ENCODE results near the gene NUP62.

The NUP62 gene

DNA sequence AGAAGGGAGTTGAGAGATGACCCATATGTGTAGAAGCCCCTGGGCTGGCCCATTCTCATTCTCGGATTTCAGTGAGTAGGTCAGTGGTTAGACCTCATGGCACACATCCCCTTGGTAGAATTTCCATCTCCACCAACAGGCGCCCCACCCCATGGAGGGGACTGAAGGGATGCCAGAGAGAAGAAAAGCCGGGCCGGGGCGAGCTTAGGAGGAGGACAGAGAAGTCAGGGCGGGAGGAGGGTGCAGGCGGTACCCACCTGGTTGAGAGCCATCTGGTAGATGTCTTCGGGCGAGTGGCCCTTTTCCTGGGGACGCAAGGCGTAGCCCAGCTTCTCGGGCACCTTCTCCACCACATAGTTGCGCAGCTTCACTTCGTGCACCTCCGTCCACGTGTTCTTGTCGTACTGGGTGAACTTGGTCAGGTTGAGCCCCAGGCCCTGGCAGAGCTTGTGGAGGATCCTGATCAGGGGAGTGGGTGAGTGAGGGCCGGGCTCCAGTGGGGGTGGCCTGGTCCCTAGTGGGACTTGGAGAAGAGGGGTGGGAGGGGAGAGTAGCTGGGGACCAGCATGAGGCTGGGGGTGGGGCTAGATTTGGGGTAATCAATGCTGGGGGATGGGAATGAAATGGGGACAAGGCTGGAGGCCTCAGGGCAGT, 35.2 kb downstream of the NUP62 start:
- Histone ChIP-seq H3K4me2 (ENCODE audit: low read length) (no peak overlapping the region), H3K36me3 (ENCODE audit: insufficient read depth, low read length) (no peaks in the 10 kb centered on the region), H3K4me3 (ENCODE audit: low read length) (no peak overlapping the region), H3K9ac (ENCODE audit: low read depth, low read length) (no peak overlapping the region), H3K4me1 (ENCODE audit: control insufficient read depth, insufficient read depth, low read length) (peaks cover 21% of the 10 kb centered on the region), H3K9me3 (replicated peaks; ENCODE audit: low read length) (no peaks in the 10 kb centered on the region), H3K27me3 (ENCODE audit: control insufficient read depth, insufficient read depth, low read length) (peaks cover 14% of the 10 kb centered on the region)

GRCh38 chr19:49892716-49893115, 36.6 kb downstream of the NUP62 start:
- Histone ChIP-seq H3K9ac (ENCODE audit: low read depth, low read length) (no peak overlapping the region), H3K4me3 (ENCODE audit: low read length) (no peak overlapping the region), H3K4me2 (ENCODE audit: low read length) (no peak overlapping the region), H3K4me1 (ENCODE audit: control insufficient read depth, insufficient read depth, low read length) (peaks cover 18% of the 10 kb centered on the region), H3K27me3 (ENCODE audit: control insufficient read depth, insufficient read depth, low read length) (peaks cover 14% of the 10 kb centered on the region), H3K36me3 (ENCODE audit: insufficient read depth, low read length) (no peaks in the 10 kb centered on the region), H3K9me3 (replicated peaks; ENCODE audit: low read length) (no peaks in the 10 kb centered on the region)

- no peak overlapping the region for H3K9ac ChIP-seq (ENCODE audit: low read depth, low read length)
Measured at GRCh38 chr19:49891393-49891792, 37.9 kb downstream of the NUP62 start.

DNA sequence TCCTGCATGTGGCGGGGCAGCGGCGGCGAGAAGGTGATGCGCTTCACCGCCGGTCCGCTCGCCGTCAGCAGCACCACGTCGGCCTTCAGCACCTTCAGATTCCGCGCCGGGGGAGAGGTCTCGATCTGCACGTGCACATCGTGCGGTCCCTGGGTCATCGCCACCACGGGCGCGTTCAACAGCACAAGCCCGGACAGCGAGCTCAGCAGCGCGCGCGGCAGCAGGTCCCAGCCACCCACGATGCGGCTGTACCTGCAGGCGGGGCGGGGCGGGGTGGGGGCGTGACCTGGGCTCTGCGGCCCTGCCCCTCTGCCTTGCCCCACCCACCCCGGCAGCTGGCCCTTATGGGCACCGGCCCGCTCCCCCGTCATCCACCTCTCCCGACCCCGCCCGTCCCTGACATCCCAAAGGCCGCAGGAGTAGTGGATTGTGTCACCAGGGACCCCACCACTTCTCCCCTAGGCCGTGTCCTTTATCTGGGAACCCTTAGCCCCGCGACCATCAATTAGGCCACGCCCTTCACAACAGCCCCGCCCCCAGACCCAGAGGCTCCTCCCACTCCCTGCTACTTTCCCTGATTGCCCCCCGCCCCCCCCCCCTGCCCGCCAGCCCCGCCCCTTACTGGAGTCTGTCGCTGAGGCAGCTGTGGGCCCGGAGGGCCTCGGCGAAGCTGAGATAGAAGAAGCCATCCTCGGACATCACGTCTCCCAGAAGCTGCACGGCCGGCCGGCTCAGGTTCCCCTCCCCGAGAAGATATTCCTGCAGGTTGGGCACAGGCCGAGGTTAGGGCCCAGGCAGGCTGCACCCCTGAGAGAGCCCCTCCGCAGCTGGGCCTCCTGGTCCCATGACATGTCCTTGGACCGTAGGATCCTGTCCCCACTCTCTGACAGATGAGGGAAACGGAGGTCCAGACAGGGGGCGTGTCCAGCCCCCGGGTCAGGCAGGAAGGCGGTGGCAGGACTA, 38.7 kb downstream of the NUP62 start:
- Histone ChIP-seq H3K4me3 (ENCODE audit: low read length) (peak overlapping the region; percentile 58), H3K9ac (ENCODE audit: low read depth, low read length) (no peak overlapping the region), H3K9me3 (replicated peaks; ENCODE audit: low read length) (no peaks in the 10 kb centered on the region)

More at GRCh38 chr19:49891393-49891792, 37.9 kb downstream of the NUP62 start:
- Histone ChIP-seq H3K9me3 (replicated peaks; ENCODE audit: low read length) (no peaks in the 10 kb centered on the region), H3K4me2 (ENCODE audit: low read length) (no peak overlapping the region), H3K36me3 (ENCODE audit: insufficient read depth, low read length) (no peaks in the 10 kb centered on the region), H3K4me1 (ENCODE audit: control insufficient read depth, insufficient read depth, low read length) (peaks cover 6% of the 10 kb centered on the region), H3K4me3 (ENCODE audit: low read length) (no peak overlapping the region), H3K27me3 (ENCODE audit: control insufficient read depth, insufficient read depth, low read length) (peaks cover 14% of the 10 kb centered on the region)

DNA sequence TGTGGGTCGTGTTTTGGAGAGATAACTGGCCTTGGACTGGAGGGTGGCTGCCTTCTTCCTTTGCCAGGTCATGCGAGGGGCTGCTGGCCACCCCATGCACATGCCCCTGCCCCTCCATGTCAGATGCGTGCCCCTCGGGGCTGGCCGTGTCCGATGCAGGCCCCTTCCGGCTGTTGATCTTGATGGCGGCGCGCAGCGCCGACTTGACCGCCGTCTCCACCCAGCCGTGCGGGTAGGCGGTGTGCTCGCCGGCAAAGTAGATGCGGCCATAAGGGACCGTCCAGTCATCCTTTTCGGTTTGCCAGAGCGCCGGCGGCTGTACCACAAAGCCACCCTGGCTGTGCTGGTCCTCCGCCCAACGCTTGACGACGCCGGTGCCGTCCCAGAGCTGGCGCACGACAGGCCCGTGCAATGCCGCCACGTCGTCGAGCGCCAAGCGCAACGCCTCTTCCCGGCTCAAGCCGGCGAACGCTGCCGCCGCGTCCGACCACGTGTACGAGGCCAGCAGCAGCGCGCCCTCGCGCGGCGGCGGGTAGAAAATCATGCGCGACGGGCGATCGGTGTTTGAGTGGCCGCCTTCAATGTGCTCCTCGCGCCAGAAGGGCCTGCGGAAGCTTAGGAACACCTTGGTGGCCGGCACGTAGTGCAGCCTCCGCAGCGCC, 39.5 kb downstream of the NUP62 start:
- Histone ChIP-seq H3K4me1 (ENCODE audit: control insufficient read depth, insufficient read depth, low read length) (peaks cover 6% of the 10 kb centered on the region), H3K36me3 (ENCODE audit: insufficient read depth, low read length) (peaks cover 1% of the 10 kb centered on the region), H3K27me3 (ENCODE audit: control insufficient read depth, insufficient read depth, low read length) (peaks cover 14% of the 10 kb centered on the region), H3K4me3 (ENCODE audit: low read length) (peak overlapping the region; percentile 58), H3K9ac (ENCODE audit: low read depth, low read length) (no peak overlapping the region), H3K9me3 (replicated peaks; ENCODE audit: low read length) (no peaks in the 10 kb centered on the region), H3K4me2 (ENCODE audit: low read length) (peak overlapping the region; percentile 69)

More for the DNA sequence above, 38.7 kb downstream of the NUP62 start:
- Histone ChIP-seq H3K27me3 (ENCODE audit: control insufficient read depth, insufficient read depth, low read length) (peaks cover 14% of the 10 kb centered on the region), H3K4me2 (ENCODE audit: low read length) (peak overlapping the region; percentile 69), H3K4me1 (ENCODE audit: control insufficient read depth, insufficient read depth, low read length) (peaks cover 6% of the 10 kb centered on the region), H3K36me3 (ENCODE audit: insufficient read depth, low read length) (no peaks in the 10 kb centered on the region)

- no peak overlapping the region for H3K4me2 ChIP-seq (ENCODE audit: low read length)
- no peak overlapping the region for H3K9ac ChIP-seq (ENCODE audit: low read depth, low read length)
- peaks cover 8% of the 10 kb centered on the region for H3K36me3 ChIP-seq (ENCODE audit: insufficient read depth, low read length)
- no peaks in the 10 kb centered on the region for H3K9me3 ChIP-seq (replicated peaks; ENCODE audit: low read length)
- H3K4me3 ChIP-seq (ENCODE audit: low read length): no peak overlapping the region
- peaks cover 6% of the 10 kb centered on the region for H3K4me1 ChIP-seq (ENCODE audit: control insufficient read depth, insufficient read depth, low read length)
- peaks cover 14% of the 10 kb centered on the region for H3K27me3 ChIP-seq (ENCODE audit: control insufficient read depth, insufficient read depth, low read length)
Measured at GRCh38 chr19:49889038-49889686, 40.1 kb downstream of the NUP62 start.

DNA sequence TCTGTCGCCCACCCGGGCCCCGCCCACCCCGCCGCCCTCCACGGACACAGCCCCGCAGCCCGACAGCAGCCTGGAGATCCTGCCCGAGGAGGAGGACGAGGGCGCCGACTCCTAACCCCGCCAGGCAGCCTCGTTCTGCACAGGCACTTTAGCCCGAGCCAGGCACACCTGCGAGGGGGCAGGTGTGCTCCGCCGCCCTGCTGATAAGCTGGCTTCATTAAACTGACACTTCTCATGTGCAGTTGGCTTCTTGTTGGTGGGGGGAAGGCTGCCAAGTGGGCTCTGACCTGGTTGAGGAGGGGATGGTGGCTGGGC, 40.8 kb downstream of the NUP62 start:
- H3K9ac ChIP-seq (ENCODE audit: low read depth, low read length): no peak overlapping the region
- no peak overlapping the region for H3K4me2 ChIP-seq (ENCODE audit: low read length)
- H3K4me3 ChIP-seq (ENCODE audit: low read length): no peak overlapping the region
- H3K36me3 ChIP-seq (ENCODE audit: insufficient read depth, low read length): peaks cover 14% of the 10 kb centered on the region
- H3K4me1 ChIP-seq (ENCODE audit: control insufficient read depth, insufficient read depth, low read length): peaks cover 6% of the 10 kb centered on the region
- H3K9me3 ChIP-seq (replicated peaks; ENCODE audit: low read length): no peaks in the 10 kb centered on the region
- H3K27me3 ChIP-seq (ENCODE audit: control insufficient read depth, insufficient read depth, low read length): peaks cover 14% of the 10 kb centered on the region

DNA sequence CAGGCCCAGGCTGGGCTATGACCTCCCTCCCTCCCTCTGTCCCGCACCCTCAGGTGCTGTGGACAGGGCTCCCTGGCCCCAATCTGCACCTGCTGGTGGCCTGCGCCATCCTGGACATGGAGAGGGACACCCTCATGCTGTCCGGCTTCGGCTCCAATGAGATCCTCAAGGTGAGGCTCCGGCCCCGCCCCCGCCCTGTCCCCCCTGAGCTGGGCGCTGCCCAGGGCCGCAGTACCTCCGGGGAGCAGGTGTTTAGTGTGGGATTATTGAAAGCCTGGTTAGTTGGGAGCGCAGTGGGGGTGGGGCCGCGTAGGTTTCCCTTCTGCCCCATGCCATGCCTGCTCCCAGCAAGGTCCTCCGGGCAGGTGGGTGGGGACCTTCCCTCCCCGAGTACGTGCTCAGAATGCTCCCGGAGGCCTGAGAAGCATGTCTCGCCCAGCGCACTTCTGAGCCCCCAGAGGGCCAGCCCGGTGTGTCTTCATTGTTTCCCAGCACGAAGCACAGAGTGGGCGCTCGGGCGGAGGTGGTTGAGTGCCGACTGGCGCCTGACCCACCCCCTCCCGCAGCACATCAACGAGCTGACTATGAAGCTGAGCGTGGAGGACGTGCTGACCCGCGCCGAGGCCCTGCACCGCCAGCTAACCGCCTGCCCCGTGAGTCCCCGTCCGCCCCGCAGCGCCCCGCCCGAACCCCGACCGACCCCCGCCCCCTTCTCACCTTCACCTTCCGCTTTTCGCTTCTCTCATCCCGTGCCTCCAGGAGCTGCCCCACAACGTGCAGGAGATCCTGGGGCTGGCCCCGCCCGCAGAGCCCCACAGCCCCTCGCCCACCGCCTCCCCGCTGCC, 41.4 kb downstream of the NUP62 start:
- Histone ChIP-seq H3K27me3 (ENCODE audit: control insufficient read depth, insufficient read depth, low read length) (peaks cover 13% of the 10 kb centered on the region), H3K4me3 (ENCODE audit: low read length) (no peak overlapping the region), H3K9ac (ENCODE audit: low read depth, low read length) (no peak overlapping the region), H3K4me1 (ENCODE audit: control insufficient read depth, insufficient read depth, low read length) (peaks cover 6% of the 10 kb centered on the region), H3K9me3 (replicated peaks; ENCODE audit: low read length) (peaks cover 4% of the 10 kb centered on the region), H3K36me3 (ENCODE audit: insufficient read depth, low read length) (peaks cover 20% of the 10 kb centered on the region), H3K4me2 (ENCODE audit: low read length) (no peak overlapping the region)

- H3K9ac ChIP-seq (ENCODE audit: low read depth, low read length): no peak overlapping the region
- peaks cover 6% of the 10 kb centered on the region for H3K4me1 ChIP-seq (ENCODE audit: control insufficient read depth, insufficient read depth, low read length)
- peaks cover 28% of the 10 kb centered on the region for H3K36me3 ChIP-seq (ENCODE audit: insufficient read depth, low read length)
- H3K9me3 ChIP-seq (replicated peaks; ENCODE audit: low read length): peaks cover 7% of the 10 kb centered on the region
- H3K4me3 ChIP-seq (ENCODE audit: low read length): no peak overlapping the region
- no peak overlapping the region for H3K4me2 ChIP-seq (ENCODE audit: low read length)
- peaks cover 10% of the 10 kb centered on the region for H3K27me3 ChIP-seq (ENCODE audit: control insufficient read depth, insufficient read depth, low read length)
Measured at GRCh38 chr19:49887037-49887664, 42.2 kb downstream of the NUP62 start.

- Histone ChIP-seq H3K9me3 (replicated peaks; ENCODE audit: low read length) (peaks cover 7% of the 10 kb centered on the region), H3K36me3 (ENCODE audit: insufficient read depth, low read length) (peaks cover 50% of the 10 kb centered on the region), H3K4me1 (ENCODE audit: control insufficient read depth, insufficient read depth, low read length) (no peaks in the 10 kb centered on the region), H3K4me2 (ENCODE audit: low read length) (no peak overlapping the region), H3K9ac (ENCODE audit: low read depth, low read length) (no peak overlapping the region), H3K4me3 (ENCODE audit: low read length) (no peak overlapping the region), H3K27me3 (ENCODE audit: control insufficient read depth, insufficient read depth, low read length) (no peaks in the 10 kb centered on the region)
Measured at GRCh38 chr19:49884760-49885159, 44.5 kb downstream of the NUP62 start.

Data from skeletal muscle satellite cell (primary cell).